Measurements from ENCODE around the gene ZFAND3.

The ZFAND3 gene

GRCh38 chr6:38133932-38134703 lies 314.6 kb downstream of the ZFAND3 start:
- no peak overlapping the region for H3K27ac ChIP-seq (ENCODE audit: low read length)
- no peaks in the 10 kb centered on the region for H4K20me1 ChIP-seq (ENCODE audit: insufficient read depth, low read length)
- no peaks in the 10 kb centered on the region for H3K9me2 ChIP-seq (replicated peaks; ENCODE audit: insufficient read depth, low read length)
- TF ChIP-seq CTCF (IDR thresholded peaks at IDR 0.05; ENCODE audit: low read length) (no peak), EZH2 (optimal IDR thresholded peaks at IDR 0.05; ENCODE audit: low read depth, low read length) (no peak), EZH2phosphoT487 (IDR thresholded peaks at IDR 0.05; ENCODE audit: low read length) (no peak)
- no peak overlapping the region for H3K4me2 ChIP-seq (ENCODE audit: low read depth, low read length)
- no peak overlapping the region for H3K4me3 ChIP-seq (ENCODE audit: low read length)
- no peaks in the 10 kb centered on the region for H3K36me3 ChIP-seq (replicated peaks; ENCODE audit: insufficient read depth, low read length)
- no peaks in the 10 kb centered on the region for H3F3A ChIP-seq (ENCODE audit: insufficient read depth, low read length)
- H3K79me2 ChIP-seq (ENCODE audit: low read length) = no peaks in the 10 kb centered on the region; the same call in 1 of the 2 replicates
- 0 out of 2 replicates have a peak, but pooled peaks cover 5% of the 10 kb centered on the region for H3K4me1 ChIP-seq (ENCODE audit: low read length)
- DNase-seq = no peak
- H2AFZ ChIP-seq (ENCODE audit: low read length) = no peak overlapping the region
- no peaks in the 10 kb centered on the region for H3K27me3 ChIP-seq (replicated peaks; ENCODE audit: insufficient read depth, low read length)
- no peaks in the 10 kb centered on the region for H3K9me3 ChIP-seq (replicated peaks; ENCODE audit: insufficient read depth, low read length)
- H3K9ac ChIP-seq (ENCODE audit: low read length) = no peak overlapping the region

DNA sequence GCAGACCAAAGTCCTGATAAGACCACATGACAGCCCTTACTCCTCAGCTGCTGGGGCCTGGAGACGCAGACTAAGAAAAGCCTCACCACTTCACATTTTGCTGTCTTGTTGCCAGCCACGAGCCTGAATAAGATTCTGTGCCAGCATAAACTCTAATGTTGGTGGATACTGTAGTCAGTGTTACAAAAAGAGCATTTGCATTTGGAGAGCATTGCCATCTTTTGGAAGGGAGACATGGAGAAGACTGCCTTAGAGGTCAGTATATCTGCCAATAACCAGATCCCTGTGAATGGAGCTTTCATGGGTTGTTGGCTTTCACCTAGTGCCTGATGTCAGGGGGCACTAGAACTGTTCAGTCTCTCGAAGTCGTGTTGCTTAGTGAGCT lies 315.2 kb downstream of the ZFAND3 start:
- Histone ChIP-seq H4K20me1 (ENCODE audit: insufficient read depth, low read length) (no peaks in the 10 kb centered on the region), H2AFZ (ENCODE audit: low read length) (no peak overlapping the region), H3K79me2 (ENCODE audit: low read length) (no peaks in the 10 kb centered on the region; the same call in 1 of the 2 replicates), H3F3A (ENCODE audit: insufficient read depth, low read length) (no peaks in the 10 kb centered on the region), H3K27ac (ENCODE audit: low read length) (no peak overlapping the region), H3K9ac (ENCODE audit: low read length) (no peak overlapping the region), H3K36me3 (replicated peaks; ENCODE audit: insufficient read depth, low read length) (no peaks in the 10 kb centered on the region), H3K27me3 (replicated peaks; ENCODE audit: insufficient read depth, low read length) (no peaks in the 10 kb centered on the region), H3K4me3 (ENCODE audit: low read length) (no peak overlapping the region), H3K4me2 (ENCODE audit: low read depth, low read length) (no peak overlapping the region), H3K4me1 (ENCODE audit: low read length) (0 out of 2 replicates have a peak, but pooled peaks cover 5% of the 10 kb centered on the region), H3K9me3 (replicated peaks; ENCODE audit: insufficient read depth, low read length) (no peaks in the 10 kb centered on the region), H3K9me2 (replicated peaks; ENCODE audit: insufficient read depth, low read length) (no peaks in the 10 kb centered on the region)
- no peak for DNase-seq
- TF ChIP-seq EZH2 (optimal IDR thresholded peaks at IDR 0.05; ENCODE audit: low read depth, low read length) (no peak), CTCF (IDR thresholded peaks at IDR 0.05; ENCODE audit: low read length) (no peak), EZH2phosphoT487 (IDR thresholded peaks at IDR 0.05; ENCODE audit: low read length) (no peak)

- Histone ChIP-seq H3K4me2 (ENCODE audit: low read depth, low read length) (no peak overlapping the region), H3K79me2 (ENCODE audit: low read length) (no peaks in the 10 kb centered on the region; the same call in 1 of the 2 replicates), H3K9me3 (replicated peaks; ENCODE audit: insufficient read depth, low read length) (no peaks in the 10 kb centered on the region), H3K9ac (ENCODE audit: low read length) (no peak overlapping the region), H3K27ac (ENCODE audit: low read length) (no peak overlapping the region), H3F3A (ENCODE audit: insufficient read depth, low read length) (no peaks in the 10 kb centered on the region), H3K36me3 (replicated peaks; ENCODE audit: insufficient read depth, low read length) (no peaks in the 10 kb centered on the region), H2AFZ (ENCODE audit: low read length) (no peak overlapping the region), H3K9me2 (replicated peaks; ENCODE audit: insufficient read depth, low read length) (no peaks in the 10 kb centered on the region), H3K4me1 (ENCODE audit: low read length) (0 out of 2 replicates have a peak, but pooled peaks cover 5% of the 10 kb centered on the region), H3K27me3 (replicated peaks; ENCODE audit: insufficient read depth, low read length) (no peaks in the 10 kb centered on the region), H3K4me3 (ENCODE audit: low read length) (no peak overlapping the region), H4K20me1 (ENCODE audit: insufficient read depth, low read length) (no peaks in the 10 kb centered on the region)
- TF ChIP-seq CTCF (IDR thresholded peaks at IDR 0.05; ENCODE audit: low read length) (no peak), EZH2phosphoT487 (IDR thresholded peaks at IDR 0.05; ENCODE audit: low read length) (no peak), EZH2 (optimal IDR thresholded peaks at IDR 0.05; ENCODE audit: low read depth, low read length) (no peak)
- DNase-seq = no peak
Measured at GRCh38 chr6:38136547-38136946, 317.0 kb downstream of the ZFAND3 start.
